ENCODE data around the gene NINJ1. TPM values are rescaled to one million over a fixed set of nuclear protein-coding genes. Genes with fewer than 3 reads are reported as not detected.

NINJ1 gene
- total and polyA plus RNA-seq, 2 donors (not counting 1 experiment from before 2014, with no cell fraction given): 8.3 to 13.2 TPM

DNA sequence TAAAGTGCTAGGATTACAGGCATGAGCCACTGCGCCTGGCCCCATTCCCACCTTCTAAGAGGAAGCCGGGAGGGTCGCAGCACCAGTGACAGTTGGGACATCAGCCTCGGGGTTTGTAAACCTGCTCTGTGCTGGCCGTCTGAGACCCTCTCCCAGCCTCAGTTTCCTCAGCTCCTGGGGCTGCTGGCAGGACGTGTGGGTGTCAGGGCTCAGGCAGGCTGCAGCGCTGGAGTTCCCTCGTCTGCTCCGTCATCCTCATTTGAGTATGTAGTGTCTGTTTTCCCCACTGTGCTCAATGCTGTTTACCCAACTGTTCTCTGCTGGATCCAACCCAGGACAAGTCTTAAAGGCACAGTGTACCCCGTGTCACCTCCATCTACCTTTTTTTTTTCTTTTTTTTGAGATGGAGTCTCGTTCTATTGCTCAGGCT lies 2.0 kb upstream of the NINJ1 start:
- no peak overlapping the region for H3K27ac Mint-ChIP-seq
- Histone ChIP-seq H2AFZ (ENCODE audit: insufficient read depth, low read depth, low read length, poor library complexity, severe bottlenecking) (no peak overlapping the region), H3K9ac (ENCODE audit: low read length) (no peak overlapping the region), H3K36me3 (replicated peaks in 1 of 2; ENCODE audit: control extremely low read depth in 1 of 2, control insufficient read depth in 1 of 2, extremely low read depth in 1 of 2, insufficient read depth in 2 of 2, low read length in 1 of 2) (no peaks in the 10 kb centered on the region), H3K9me3 (ENCODE audit: control extremely low read depth in 1 of 3, control insufficient read depth in 2 of 3, insufficient read depth in 1 of 3, low read length in 2 of 3) (peaks cover 0 to 9% (median 4%) of the 10 kb centered on the region in 3 donors), H3K4me1 (ENCODE audit: control insufficient read depth in 2 of 2, insufficient read depth in 2 of 2, low read length in 2 of 2) (peaks cover 25 to 42% of the 10 kb centered on the region in 2 donors), H3K27me3 (replicated peaks in 1 of 4; ENCODE audit: control extremely low read depth in 1 of 4, control insufficient read depth in 3 of 4, insufficient read depth in 4 of 4, low read length in 3 of 4) (peaks cover 0 to 20% (median 0%) of the 10 kb centered on the region in 4 experiments), H3K27ac (ENCODE audit: low read length in 2 of 2) (no peak overlapping the region), H3K4me3 (ENCODE audit: control extremely low read depth in 1 of 5, extremely low read depth in 1 of 5, insufficient read depth in 1 of 5, low read depth in 2 of 5, low read length in 4 of 5) (no peak overlapping the region), H4K20me1 (ENCODE audit: control insufficient read depth, insufficient read depth, low read length, poor library complexity, severe bottlenecking) (peaks cover 12% of the 10 kb centered on the region), H3K4me2 (replicated peaks; ENCODE audit: low read depth, low read length, poor library complexity, severe bottlenecking) (no peak overlapping the region), H3K79me2 (ENCODE audit: control insufficient read depth, insufficient read depth, low read length) (peaks cover 19% of the 10 kb centered on the region)
- TF ChIP-seq EZH2 (IDR thresholded peaks at IDR 0.05; ENCODE audit: borderline replicate concordance, insufficient read depth, low read depth, low read length, poor library complexity, severe bottlenecking): no peak
- TF ChIP-seq CTCF (IDR thresholded peaks at IDR 0.05): no peak
- DNase-seq (no peak), ATAC-seq (ENCODE audit: low read depth) (no peak)
- POLR2A ChIA-PET: interaction anchor here (0.6 kb wide), 1 partner anchor 31 kb away, joined by 5 read pairs; no protein-coding TSS in a partner anchor
- peaks cover 45% of the 10 kb centered on the region for H3K4me1 Mint-ChIP-seq
- WGBS (ENCODE audit: insufficient coverage): 72% methylated on average over 10 of the region's 11 CpGs
- intact Hi-C loops (cut with micrococcal nuclease): loop anchor here (10.0 kb wide), 1 partner anchor 429 kb away; no protein-coding TSS in a partner anchor
- H3K9me3 Mint-ChIP-seq (ENCODE audit: insufficient read depth): peaks cover 3% of the 10 kb centered on the region
- no peaks in the 10 kb centered on the region for H3K27me3 Mint-ChIP-seq
- CTCF ChIA-PET: interaction anchor here (0.6 to 1.0 kb wide), 2 partner anchors 16 to 304 kb away, joined by 3 to 4 read pairs; no protein-coding TSS in a partner anchor
- H3K4me3 Mint-ChIP-seq: peak overlapping the region; percentile 44

GRCh38 chr9:93134740-93135444 lies 841 bp upstream of the NINJ1 start:
- no peak for DNase-seq
- Histone ChIP-seq H2AFZ (ENCODE audit: insufficient read depth, low read depth, low read length, poor library complexity, severe bottlenecking) (peak overlapping the region; percentile 65), H4K20me1 (ENCODE audit: control insufficient read depth, insufficient read depth, low read length, poor library complexity, severe bottlenecking) (peaks cover 12% of the 10 kb centered on the region), H3K36me3 (replicated peaks in 1 of 2; ENCODE audit: control extremely low read depth in 1 of 2, control insufficient read depth in 1 of 2, extremely low read depth in 1 of 2, insufficient read depth in 2 of 2, low read length in 1 of 2) (no peaks in the 10 kb centered on the region), H3K27me3 (replicated peaks in 1 of 4; ENCODE audit: control extremely low read depth in 1 of 4, control insufficient read depth in 3 of 4, insufficient read depth in 4 of 4, low read length in 3 of 4) (peaks cover 0 to 20% (median 0%) of the 10 kb centered on the region in 4 experiments), H3K4me1 (ENCODE audit: control insufficient read depth in 2 of 2, insufficient read depth in 2 of 2, low read length in 2 of 2) (peaks cover 25 to 40% of the 10 kb centered on the region in 2 donors), H3K9ac (ENCODE audit: low read length) (peak overlapping the region; percentile 84), H3K4me3 (ENCODE audit: control extremely low read depth in 1 of 5, extremely low read depth in 1 of 5, insufficient read depth in 1 of 5, low read depth in 2 of 5, low read length in 4 of 5) (peak overlapping the region in 4 of 5 experiments; percentile 63 to 77 (median 68)), H3K27ac (ENCODE audit: low read length in 2 of 2) (peak overlapping the region; percentile 68 to 76), H3K9me3 (ENCODE audit: control extremely low read depth in 1 of 3, control insufficient read depth in 2 of 3, insufficient read depth in 1 of 3, low read length in 2 of 3) (peaks cover 0 to 9% (median 4%) of the 10 kb centered on the region in 3 donors), H3K79me2 (ENCODE audit: control insufficient read depth, insufficient read depth, low read length) (peaks cover 19% of the 10 kb centered on the region), H3K4me2 (replicated peaks; ENCODE audit: low read depth, low read length, poor library complexity, severe bottlenecking) (peak overlapping the region; percentile 94)
- Mint-ChIP-seq H3K4me1 (peaks cover 45% of the 10 kb centered on the region), H3K4me3 (peak overlapping the region; percentile 87), H3K9me3 (ENCODE audit: insufficient read depth) (peaks cover 3% of the 10 kb centered on the region), H3K27ac (peak overlapping the region; percentile 84), H3K27me3 (no peaks in the 10 kb centered on the region)
- no peak for ATAC-seq (ENCODE audit: low read depth)
- ChIA-PET CTCF (interaction anchor here (1.0 to 2.0 kb wide), 3 partner anchors 15 to 26 kb away, joined by 3 to 9 read pairs (median 3); no protein-coding TSS in a partner anchor), POLR2A (interaction anchor here (0.6 kb wide), 1 partner anchor 28 kb away, joined by 4 read pairs; no protein-coding TSS in a partner anchor)
- TF ChIP-seq EZH2 (IDR thresholded peaks at IDR 0.05; ENCODE audit: borderline replicate concordance, insufficient read depth, low read depth, low read length, poor library complexity, severe bottlenecking): no peak
- TF ChIP-seq CTCF (IDR thresholded peaks at IDR 0.05): no peak
- 56% methylated on average over 11 of the region's 14 CpGs for WGBS (ENCODE audit: insufficient coverage)
- intact Hi-C loops (cut with micrococcal nuclease): loop anchor here (1.0 to 10.0 kb wide), 4 partner anchors 15 to 430 kb away; partner anchors contain the start of gene SUSD3
